NCI-H748 (cell line): ENCODE data around the gene PFDN4.
"Not testable (repeated sequence)": the region's sequence is repeated elsewhere in the genome, so short reads cannot be mapped to it uniquely, and the experiment has no call there.

Experiments used
- DNase-seq: peaks from one replicate; lab custom pipeline; 2025; ENCODE audit not compliant: unreplicated experiment; lab: John Stamatoyannopoulos, UW

Gene PFDN4

DNA sequence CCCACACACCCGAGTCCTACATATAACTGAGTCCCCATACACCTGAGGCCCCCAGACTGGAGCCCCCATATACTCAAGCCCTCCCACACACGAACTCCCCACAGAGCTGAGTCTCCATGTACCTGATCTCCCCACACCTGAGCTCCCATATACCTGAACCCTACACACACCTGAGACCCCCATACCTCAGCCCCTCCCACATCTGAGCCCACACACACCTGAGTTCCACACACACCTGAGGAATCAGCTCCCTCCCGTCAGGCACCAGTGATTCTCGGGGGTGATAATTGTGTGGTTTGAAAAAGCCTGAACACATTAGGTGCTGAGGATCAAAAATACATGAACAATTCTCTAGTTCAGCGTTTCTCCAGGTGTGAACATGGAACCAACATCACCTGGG, 15.4 kb downstream of the PFDN4 start:
- no peak for DNase-seq

DNA sequence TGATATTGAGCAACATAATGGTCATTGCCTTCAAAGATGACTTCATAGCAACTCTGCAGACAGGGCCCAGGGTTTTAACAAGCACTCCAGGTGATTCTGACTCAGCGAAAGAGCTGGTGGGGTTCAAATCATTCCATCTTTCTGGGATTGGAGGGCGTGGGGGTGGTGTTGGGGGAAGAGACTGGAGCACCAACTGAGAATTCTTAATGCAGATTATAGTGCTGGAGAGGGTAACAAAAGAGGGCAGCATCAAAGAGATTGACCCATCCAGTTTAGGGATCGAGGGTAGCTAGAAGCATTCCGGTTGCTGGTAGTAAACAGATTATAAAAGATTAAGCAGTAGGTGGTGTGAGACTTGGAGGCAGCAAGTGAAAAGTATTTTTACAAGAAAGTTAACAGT, 15.9 kb downstream of the PFDN4 start:
- DNase-seq = no peak

DNA sequence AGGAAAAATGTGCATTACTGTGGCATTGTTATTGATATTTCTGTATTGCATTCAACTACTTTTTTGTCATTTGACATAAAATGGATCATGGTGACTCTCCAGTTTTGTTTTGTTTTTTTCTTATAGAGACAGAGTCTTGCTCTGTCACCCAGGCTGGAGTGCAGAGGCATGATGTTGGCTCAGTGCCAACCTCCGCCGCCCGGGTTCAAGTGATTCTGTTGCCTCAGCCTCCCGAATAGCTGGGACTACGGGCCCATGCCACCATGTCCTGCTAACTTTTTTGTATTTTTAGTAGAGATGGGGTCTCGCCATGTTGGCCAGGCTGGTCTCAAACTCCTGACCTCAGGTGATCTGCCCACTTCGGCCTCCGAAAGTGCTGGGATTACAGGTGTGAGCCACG, 16.8 kb downstream of the PFDN4 start:
- DNase-seq = not testable (repeated sequence)

DNA sequence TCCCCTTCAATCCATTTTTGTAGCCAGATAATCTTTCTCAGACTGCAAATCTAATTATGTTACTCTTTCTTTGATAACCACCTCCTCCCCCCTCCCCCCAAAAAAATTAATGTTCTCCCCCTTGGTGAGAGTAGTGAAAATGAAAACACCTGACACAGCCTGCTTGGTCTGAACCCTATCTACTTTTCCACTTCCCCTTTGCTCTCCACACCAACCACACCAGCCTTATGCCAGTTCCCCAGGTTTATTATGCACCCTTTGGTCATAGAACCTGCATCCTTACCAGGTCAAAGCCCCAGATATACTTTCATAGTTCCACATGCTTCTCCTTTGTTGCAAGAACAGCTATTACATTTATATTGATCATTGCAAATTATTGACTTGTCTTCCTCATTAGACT, 19.4 kb downstream of the PFDN4 start:
- DNase-seq = no peak

DNA sequence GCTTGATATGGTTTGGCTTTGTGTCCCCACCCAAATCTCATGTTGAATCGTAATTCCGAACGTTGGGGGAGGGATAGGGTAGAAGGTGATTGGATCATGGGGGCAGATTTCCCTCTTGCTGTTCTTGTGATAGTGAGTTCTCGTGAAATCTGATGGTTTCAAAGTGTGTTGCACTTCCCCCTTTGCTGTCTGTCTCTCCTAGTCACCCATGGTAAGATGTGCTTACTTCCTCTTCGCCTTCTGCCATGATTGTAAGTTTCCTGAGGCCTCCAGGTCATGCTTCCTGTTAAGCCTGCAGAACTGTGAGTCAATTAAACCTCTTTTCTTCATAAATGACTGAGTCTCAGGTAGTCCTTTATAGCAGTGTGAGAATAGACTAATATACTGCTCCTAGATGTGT, 19.9 kb downstream of the PFDN4 start:
- no peak for DNase-seq

DNA sequence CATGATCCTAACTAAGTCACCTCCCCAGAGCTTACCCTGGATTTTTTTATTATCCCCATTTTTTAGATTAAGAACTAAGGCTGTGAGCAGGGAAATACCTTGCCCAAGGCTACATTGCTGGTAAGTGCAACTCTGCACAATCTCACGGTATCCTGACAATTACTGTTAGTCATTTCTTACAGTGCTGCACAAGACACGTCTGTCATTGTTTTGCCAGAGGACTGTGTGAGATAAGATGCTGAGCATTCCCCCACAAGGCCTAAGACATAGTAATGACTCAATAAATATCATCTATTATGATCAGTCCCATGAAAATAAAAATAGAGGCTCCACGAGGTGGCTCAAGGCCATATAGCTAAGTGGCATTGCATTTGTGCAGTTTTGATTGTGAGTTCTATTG, 21.0 kb downstream of the PFDN4 start:
- no peak for DNase-seq

DNA sequence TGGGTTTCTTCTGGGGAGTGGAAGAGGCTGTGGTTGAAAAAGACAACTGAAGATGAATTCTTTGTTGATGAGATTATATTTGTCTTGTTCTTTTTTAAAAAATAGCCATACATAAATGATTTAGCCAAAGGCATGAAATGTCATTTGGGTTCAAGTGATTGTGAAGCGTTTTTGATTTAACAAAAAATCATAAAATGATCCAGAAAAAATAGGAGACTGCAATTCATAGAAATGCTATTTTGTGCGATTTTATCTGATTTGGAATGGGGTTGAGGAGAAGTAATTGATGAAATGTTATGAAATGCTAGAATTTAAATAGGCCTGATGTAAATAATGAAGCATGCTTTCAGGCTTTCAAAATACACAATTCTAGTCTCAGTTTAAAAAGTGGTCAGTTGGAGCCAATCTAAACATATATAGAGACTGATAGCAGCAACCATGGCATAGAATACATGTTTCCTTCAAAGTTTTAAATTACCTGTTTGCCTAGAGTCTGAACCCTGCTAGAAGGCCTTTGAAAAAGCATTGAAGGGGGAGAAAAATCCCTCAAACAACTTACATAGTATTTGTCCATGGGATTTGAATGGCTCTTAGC, 21.8 kb downstream of the PFDN4 start:
- no peak for DNase-seq

DNA sequence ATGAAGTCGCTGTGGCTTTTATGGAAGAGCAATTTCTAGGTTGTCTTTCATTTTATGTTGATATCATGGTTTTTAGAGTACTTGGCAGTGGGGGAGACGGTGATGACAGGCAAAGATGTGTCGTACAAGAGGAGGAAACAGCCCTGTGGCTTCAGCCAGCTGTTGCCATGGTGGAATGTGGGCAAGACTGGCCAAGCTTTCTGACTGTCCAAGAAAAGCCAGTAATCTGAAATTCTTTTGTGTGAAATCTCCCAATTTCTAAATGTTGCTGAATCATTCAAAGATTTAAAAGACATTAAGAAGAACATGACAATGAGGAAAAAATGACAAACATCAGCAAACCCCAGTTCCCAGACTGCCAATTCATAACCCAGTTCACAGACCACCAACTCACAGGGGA, 23.1 kb downstream of the PFDN4 start:
- DNase-seq = no peak

DNA sequence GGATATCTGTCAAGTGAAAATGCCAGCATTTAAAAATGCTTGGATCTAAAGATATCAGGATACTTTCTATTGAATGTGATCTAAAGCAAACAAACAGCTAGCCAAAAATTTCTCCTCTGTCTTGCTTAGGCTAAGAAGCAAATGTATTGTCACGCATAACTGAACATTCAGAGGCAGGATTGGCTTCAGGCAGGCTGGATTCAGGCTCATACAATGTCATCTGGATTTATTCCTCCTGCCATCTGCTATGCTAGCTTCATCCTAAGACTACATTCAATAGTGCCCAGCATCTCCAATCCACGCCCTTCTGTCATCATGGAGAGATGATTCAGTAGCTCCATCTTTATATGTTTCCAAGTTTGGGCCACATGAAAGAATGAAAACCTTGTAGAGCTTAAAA, 27.1 kb downstream of the PFDN4 start:
- no peak for DNase-seq

DNA sequence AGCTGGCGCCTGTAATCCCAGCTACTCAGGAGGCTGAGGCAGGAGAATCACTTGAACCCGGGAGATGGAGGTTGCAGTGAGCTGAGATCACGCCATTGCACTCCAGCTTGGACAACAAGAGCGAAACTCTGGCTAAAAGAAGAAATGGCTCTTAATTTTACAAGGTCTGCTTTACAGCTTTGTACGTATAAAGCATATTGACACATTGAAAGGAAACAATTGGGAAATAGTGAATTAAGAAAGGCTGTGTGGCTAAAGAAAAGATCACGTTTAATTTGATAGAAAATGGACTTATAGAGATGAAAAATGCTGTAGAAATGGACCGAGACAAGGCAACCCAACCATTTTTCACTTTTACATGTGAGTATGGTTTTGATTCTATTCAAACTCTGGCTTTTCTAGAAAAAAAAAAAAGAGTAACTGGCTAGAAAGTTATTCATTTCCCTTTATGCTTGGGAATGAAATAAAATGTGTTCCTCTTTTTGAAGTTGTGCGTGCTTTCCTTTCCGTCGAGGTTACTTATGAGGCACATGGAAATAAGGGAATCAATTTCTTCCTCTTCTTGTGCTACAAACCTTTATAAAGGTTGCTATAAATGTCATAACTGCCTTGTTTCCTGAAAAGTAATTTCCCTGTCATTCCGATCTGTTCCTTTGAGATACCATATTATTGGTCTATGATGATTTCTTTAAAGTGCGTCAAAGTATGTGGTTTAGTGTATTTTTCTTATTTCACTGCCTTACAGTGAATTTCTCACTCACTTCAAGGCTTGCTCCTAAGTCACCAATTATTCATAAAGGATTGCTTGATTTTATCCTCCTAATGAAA, 29.4 kb downstream of the PFDN4 start:
- DNase-seq = no peak

DNA sequence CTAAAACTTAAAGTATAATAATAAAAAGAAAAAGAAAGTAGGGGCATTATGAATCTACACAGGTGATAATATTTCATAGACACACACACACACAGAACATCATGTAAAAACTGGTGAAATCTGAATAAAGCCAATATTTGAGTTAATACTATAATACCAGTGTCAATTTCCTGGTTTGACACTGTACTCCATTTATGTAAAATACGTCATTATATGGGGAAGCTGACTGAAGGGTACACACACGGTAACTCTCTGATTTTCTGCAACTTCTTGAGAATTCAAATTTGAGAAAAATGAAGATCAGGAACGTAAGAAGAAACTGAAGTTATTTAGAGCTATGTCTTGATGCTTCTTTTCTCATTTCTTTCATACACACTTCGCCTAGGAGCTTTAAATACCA, 36.2 kb downstream of the PFDN4 start:
- no peak for DNase-seq

DNA sequence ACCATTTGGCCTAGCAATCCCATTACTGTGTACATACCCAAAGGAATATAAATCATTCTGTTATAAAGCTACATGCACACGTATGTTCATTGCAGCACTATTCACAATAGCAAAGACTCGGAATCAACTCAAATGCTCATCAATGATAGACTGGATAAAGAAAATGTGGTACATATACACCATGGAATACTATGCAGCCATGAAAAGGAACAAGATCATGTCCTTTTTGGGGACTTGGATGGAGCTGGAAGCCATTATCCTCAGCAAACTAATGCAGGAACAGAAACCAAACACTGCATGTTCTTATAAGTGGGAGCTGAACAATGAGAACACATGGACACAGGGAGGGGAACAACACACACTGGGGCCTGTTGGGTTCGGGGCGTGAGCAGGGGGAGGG, 40.8 kb downstream of the PFDN4 start:
- DNase-seq = not testable (repeated sequence)

DNA sequence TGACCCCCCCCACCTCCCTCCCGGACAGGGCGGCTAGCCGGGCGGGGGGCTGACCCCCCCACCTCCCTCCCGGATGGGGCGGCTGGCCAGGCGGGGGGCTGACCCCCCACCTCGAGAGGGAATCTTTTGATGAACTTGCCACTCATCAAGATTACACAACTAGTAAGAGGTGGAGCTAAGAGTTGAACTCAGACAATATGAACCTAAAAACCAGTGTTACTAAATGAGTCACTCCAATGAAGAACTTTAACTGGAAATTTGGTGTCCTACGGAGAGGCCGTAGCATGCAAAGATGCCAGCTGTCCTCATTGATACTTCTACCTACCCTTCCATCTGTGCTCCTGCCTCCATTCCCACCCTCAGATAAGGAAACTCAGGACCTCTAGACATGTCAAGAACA, 42.8 kb downstream of the PFDN4 start:
- DNase-seq = no peak

DNA sequence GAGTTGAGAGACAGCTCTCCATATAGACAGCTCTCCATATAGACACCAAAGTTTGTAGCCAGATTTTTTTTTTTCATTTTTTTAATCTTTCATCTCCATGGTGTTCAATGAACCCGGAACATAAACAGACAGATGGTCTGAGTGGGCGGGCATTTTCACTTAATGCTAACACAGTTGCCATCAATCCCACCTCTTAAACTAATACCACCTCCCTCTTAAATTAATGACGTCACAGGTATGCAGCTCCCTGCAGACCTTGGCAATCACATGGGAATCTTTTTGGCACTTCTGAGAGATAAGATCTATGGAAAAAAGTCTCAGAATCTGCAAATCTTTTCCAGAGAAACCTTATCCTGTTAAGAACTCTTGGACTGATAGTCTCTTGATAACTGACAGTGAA, 43.2 kb downstream of the PFDN4 start:
- DNase-seq = no peak

DNA sequence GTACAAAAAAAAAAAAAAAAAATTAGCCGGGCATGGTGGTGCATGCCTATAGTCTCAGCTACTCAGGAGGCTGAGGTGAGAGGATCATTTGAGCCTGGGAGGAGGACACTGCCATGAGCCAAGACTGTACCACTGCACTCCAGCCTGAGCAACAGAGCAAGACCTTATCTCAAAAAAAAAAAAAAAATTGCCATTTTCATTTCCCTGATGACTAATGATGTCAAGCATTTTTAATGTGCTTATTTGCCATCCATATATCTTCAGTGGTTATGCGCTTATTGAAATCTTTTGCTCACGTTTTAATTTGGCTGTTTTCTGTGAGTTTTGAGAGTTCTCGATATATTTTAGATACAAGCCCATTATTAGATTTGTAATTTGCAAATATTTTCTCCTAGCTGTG, 46.7 kb downstream of the PFDN4 start:
- no peak for DNase-seq

DNA sequence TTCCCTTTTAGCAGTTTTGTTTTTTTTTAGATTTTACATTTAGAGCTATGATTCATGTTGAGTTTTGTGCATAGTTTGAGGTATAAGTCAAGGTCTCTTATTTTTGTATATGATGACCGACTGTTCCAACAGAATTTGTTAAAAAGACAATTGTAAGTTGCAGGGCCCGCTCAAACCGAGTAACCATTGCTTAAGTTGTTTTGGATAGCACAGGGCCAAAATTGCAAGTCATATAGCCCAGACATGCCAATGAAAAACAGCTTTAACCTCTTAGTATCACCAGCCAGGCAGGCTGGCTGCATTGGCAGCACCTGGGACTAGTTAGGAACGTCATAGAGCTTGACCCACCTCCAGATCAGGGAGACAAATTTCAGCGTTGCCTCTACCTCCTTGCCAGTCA, 47.3 kb downstream of the PFDN4 start:
- no peak for DNase-seq

DNA sequence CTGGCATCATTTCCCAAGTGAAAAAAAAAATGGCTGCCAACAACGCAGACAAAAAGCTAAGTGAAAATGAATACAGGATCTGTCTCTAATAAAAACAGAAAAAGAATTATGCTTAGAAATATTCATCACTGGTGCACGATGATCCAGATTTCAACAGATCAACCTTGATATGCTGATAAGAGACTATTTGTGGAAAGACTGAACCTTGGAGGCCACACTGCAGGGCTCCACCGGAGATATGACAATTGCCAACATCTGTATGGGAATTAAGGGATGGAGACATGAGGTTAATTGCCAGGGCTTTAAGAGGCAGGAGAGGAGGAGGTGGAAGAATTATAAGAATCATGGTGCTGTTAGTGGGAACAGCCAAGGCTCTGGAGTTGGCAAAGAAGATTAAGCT, 48.3 kb downstream of the PFDN4 start:
- DNase-seq = no peak

DNA sequence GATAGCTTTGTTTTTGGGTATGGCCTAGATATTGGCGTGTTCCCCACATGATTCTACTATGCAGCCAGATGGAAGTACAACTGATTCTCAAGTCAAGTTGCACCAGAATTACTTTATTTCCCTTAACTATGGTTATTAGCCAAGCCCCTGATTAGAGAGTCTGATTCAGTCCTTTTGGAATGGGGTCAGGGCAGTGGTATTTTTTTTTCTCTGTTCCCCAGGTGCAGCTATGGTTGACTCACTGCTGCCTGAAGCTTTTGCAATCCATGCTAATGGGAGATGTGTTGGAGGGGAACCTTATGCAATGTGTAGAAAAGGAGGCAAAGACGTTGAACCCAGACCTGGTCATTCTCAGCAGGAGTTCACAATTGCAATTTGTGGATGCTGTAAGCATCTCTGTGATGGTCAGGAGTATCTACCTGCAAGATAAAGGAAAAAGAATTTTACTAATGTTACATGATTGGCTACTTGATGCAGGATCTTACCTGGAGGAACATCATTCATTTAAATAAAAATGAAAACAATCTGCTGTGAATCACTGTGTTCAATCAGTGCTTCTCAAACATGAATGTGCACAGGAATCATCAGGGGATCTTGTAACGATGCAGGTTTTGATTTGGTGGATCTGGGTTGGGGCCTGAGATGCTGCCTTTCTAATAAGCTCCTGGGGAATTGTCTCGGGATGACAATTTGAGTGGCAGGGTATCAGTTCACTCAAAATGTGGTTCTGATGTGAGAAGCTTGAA, 49.4 kb downstream of the PFDN4 start:
- no peak for DNase-seq

DNA sequence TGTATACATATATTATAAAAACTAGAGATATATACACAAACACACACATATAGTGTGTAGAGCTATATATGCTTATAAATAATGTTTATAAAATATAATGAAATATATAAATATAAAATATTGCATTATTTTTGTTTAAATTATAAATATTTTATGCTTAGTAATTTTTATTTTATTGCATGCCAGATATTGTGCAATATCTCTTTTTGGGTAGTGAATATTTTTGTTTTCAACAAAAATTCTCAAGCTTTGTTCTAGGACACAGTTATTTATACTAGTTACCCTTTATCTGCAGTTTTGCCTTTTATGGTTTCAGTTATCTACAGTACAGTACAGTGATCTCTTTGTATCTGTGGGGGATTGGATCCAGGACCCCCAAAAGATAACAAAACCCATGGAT, 52.2 kb downstream of the PFDN4 start:
- DNase-seq = no peak

DNA sequence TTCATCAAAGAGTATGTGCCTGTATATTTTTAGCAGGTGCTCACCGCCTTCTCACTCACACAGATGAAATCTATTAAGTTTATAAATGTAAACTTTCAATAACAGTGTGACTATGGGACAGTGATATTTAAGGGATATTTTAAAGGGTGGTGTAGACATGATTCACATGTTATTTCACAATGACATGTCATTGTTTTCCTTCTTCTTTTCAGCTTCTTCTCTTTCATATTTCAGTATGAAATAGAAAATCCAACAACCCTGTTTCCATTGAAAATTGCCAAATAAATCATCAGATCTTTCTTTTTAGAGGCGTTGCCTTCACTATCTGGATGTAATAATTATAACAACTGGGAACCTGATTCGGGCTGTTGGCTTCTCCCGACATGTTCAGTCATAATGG, 54.8 kb downstream of the PFDN4 start:
- no peak for DNase-seq

DNA sequence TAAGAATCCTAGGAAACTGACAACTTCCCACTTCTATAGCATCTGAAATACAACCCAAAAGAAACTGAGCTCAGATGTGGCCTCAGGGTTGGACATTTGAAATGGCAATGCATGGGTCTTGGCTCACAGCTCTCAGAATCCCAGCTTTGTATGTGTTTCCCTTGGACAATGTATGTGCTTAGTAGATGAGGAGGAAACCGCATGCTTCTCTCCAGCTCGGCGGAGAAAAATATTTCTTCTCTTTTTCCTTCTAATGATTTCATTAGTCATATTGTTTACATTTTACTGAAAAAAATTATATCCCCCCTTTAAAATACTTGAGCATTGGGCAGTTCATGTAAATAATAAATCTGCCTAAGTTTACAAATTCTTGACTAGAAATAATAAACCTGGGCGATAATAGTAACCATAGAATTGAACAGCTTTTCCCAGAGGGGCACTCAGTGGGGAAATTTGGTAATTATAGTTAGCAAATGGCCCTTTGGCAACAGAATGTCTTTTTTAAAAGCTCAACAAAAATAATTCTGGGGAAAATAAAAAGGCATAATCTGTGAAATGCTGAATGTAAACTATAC, 55.3 kb downstream of the PFDN4 start:
- DNase-seq = no peak

DNA sequence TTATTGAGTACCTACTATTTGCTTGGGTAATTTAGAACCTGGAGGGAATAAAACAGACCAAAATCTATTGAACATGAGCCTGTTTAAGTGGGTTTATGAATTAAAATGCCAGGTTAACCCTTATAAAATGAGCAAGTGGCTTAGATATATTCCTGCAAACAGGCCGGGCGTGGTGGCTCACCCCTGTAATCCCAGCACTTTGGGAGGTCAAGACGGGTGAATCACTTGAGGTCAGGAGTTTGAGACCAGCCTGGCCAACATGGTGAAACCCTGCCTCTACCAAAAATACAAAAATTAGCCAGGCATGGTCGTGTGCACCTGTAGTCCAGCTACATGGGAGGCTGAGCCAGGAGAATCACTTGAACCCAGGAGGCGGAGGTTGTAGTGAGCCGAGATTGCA, 57.9 kb downstream of the PFDN4 start:
- DNase-seq = not testable (repeated sequence)
